ENCODE data around the gene TMED9.
"Not testable (repeated sequence)": the region's sequence is repeated elsewhere in the genome, so short reads cannot be mapped to it uniquely, and the experiment has no call there.

The TMED9 gene

GRCh38 chr5:177592010-177592834 is at the start of gene TMED9:
Gene TMED9, plus strand, starts transcription at chr5:177592203. Its CDS starts 12 bp downstream, at chr5:177592215.
- peak; percentile 71 to 80 for DNase-seq

- DNase-seq, result no peak
Observed at GRCh38 chr5:177542816-177543465, 49.1 kb upstream of the TMED9 start.

GRCh38 chr5:177545487-177546257 is 46.3 kb upstream of the TMED9 start:
- no peak for DNase-seq

GRCh38 chr5:177546258-177546741 is 45.7 kb upstream of the TMED9 start:
- peak; percentile 14 to 17 for DNase-seq

- no peak for DNase-seq
Observed at GRCh38 chr5:177547736-177548135, 44.3 kb upstream of the TMED9 start.

- DNase-seq, result no peak
Observed at GRCh38 chr5:177548495-177548894, 43.5 kb upstream of the TMED9 start.

GRCh38 chr5:177550122-177550521 is 41.9 kb upstream of the TMED9 start:
- DNase-seq, result no peak

- no peak for DNase-seq
Observed at GRCh38 chr5:177552839-177553455, 39.1 kb upstream of the TMED9 start.

GRCh38 chr5:177553671-177554429 is 38.2 kb upstream of the TMED9 start:
- DNase-seq, result peak in 1 of 2 experiments; percentile 34

- peak; percentile 87 to 90 for DNase-seq
Observed at GRCh38 chr5:177554474-177555111, 37.4 kb upstream of the TMED9 start, which contains the start of gene FAM193B. Gene FAM193B, minus strand, starts transcription at chr5:177554563. Its CDS starts 105 bp downstream, at chr5:177554458.

GRCh38 chr5:177555228-177555627 is 36.8 kb upstream of the TMED9 start:
- DNase-seq, result no peak

- no peak for DNase-seq
Observed at GRCh38 chr5:177555665-177556064, 36.3 kb upstream of the TMED9 start.

- DNase-seq, result peak; percentile 44 to 56
Observed at GRCh38 chr5:177557041-177557647, 34.9 kb upstream of the TMED9 start.

GRCh38 chr5:177557796-177558195 is 34.2 kb upstream of the TMED9 start:
- no peak for DNase-seq

GRCh38 chr5:177559446-177559941 is 32.5 kb upstream of the TMED9 start:
- DNase-seq, result not testable (repeated sequence)

- DNase-seq, result no peak
Observed at GRCh38 chr5:177565046-177565445, 27.0 kb upstream of the TMED9 start.

GRCh38 chr5:177568326-177568725 is 23.7 kb upstream of the TMED9 start:
- no peak for DNase-seq

- no peak for DNase-seq
Observed at GRCh38 chr5:177569894-177570293, 22.1 kb upstream of the TMED9 start.

- no peak for DNase-seq
Observed at GRCh38 chr5:177575488-177575887, 16.5 kb upstream of the TMED9 start.

GRCh38 chr5:177576169-177576568 is 15.8 kb upstream of the TMED9 start:
- DNase-seq, result no peak

- no peak for DNase-seq
Observed at GRCh38 chr5:177578316-177578715, 13.7 kb upstream of the TMED9 start.

Data from Kasumi-1 (cell line).